Esophagus squamous epithelium (tissue), 4 donors: ENCODE results near the gene RPP38. TPM values are rescaled to one million over a fixed set of nuclear protein-coding genes. Genes with fewer than 3 reads are reported as not detected.

Source experiments
- total RNA-seq, 4 donors: library from RNA; depleted of rRNA; stranded (reverse); fragments of >200 nt; gene quantifications; one replicate each; pipeline ENCODE4 v1.1.0, GENCODE V29; 2016

RPP38 gene
- total RNA-seq, 4 donors from 2014 or later = 10.8 to 21.0 (median 14.8) TPM

Other genes with a start within 250 kb of the RPP38 start
- 10 to 100 TPM in 1 of 4 donors, 1 to 10 TPM in 3; 5.6 to 13.2 (median 8.9) TPM for gene SUV39H2, start 218.5 kb upstream of the RPP38 start, total RNA-seq
- 10 to 100 TPM in 3 of 4 donors, 1 to 10 TPM in 1; 8.2 to 15.6 (median 11.4) TPM for gene DCLRE1C, start 143.3 kb upstream of the RPP38 start, total RNA-seq
- under 1 TPM in 1 of 4 donors, not detected in 3; 0.79 TPM for gene MEIG1, start 138.0 kb upstream of the RPP38 start, total RNA-seq
- gene OLAH, start 53.4 kb upstream of the RPP38 start, total RNA-seq = 1 to 10 TPM in 3 of 4 donors, under 1 TPM in 1; 0.57 to 9.4 (median 5.1) TPM
- gene ACBD7, start 8.6 kb upstream of the RPP38 start, total RNA-seq = under 1 TPM in 3 of 4 donors, not detected in 1; 0.31 to 0.91 (median 0.76) TPM
- gene NMT2, start 71.3 kb downstream of the RPP38 start, total RNA-seq = 10 to 100 TPM in 2 of 4 donors, 1 to 10 TPM in 2; 4.8 to 12.8 (median 7.8) TPM